Chondrocyte (in vitro differentiated cells): Measurements from ENCODE around the gene CD300LD. TPM values are rescaled to one million over a fixed set of nuclear protein-coding genes. Genes with fewer than 3 reads are reported as not detected.
"Not testable (repeated sequence)": the region's sequence is repeated elsewhere in the genome, so short reads cannot be mapped to it uniquely, and the experiment has no call there.

Experiments
- DNase-seq: peaks from one replicate; pipeline ENCODE4 v3.0.0; 2021; ENCODE audit warnings: mixed read lengths, low spot score
- H3K27ac Mint-ChIP-seq: one replicate; pipeline ENCODE4 v1.8.0; 2021; ENCODE audit warnings: mild to moderate bottlenecking, moderate library complexity, mixed read lengths; ENCODE audit not compliant: unreplicated experiment
- H3K27me3 Mint-ChIP-seq: 2 replicates; pipeline ENCODE4 v1.8.0; 2021; ENCODE audit warnings: low read depth, mixed read lengths
- H3K36me3 Mint-ChIP-seq: 2 replicates; pipeline ENCODE4 v1.8.0; 2021; ENCODE audit warnings: low read depth, mixed read lengths
- H3K4me1 Mint-ChIP-seq: 2 replicates; pipeline ENCODE4 v1.8.0; 2021; ENCODE audit warnings: low read depth, mild to moderate bottlenecking, mixed read lengths
- H3K4me3 Mint-ChIP-seq: one replicate; pipeline ENCODE4 v1.8.0; 2021; ENCODE audit warnings: mild to moderate bottlenecking, moderate library complexity, mixed read lengths; ENCODE audit not compliant: unreplicated experiment
- H3K9me3 Mint-ChIP-seq: 2 replicates; pipeline ENCODE4 v1.8.0; 2021; ENCODE audit warnings: low read depth, mixed read lengths
- CTCF ChIP-seq: fragments of 200-600 bp; sonication (generic); IDR thresholded peaks from 2 replicates; pipeline ENCODE4 v1.5.0; 2021; ENCODE audit warnings: antibody characterized with exemption, mild to moderate bottlenecking, moderate library complexity
- total RNA-seq: library from RNA; stranded (reverse); gene quantifications from 3 replicates; pipeline ENCODE4 v1.2.1, GENCODE V29; 2021

Gene CD300LD
- total RNA-seq, 1 donor from 2014 or later = not detected

GRCh38 chr17:74637265-74637664, 45.2 kb upstream of the CD300LD start:
- no peak for TF ChIP-seq CTCF
- Mint-ChIP-seq H3K27ac (no peak overlapping the region), H3K4me3 (no peak overlapping the region)

GRCh38 chr17:74636541-74637085, 44.5 kb upstream of the CD300LD start:
- not testable (repeated sequence) for H3K36me3 Mint-ChIP-seq, H3K4me3 Mint-ChIP-seq, H3K9me3 Mint-ChIP-seq, DNase-seq, H3K4me1 Mint-ChIP-seq, H3K27ac Mint-ChIP-seq
- peaks cover 41% of the 10 kb centered on the region for H3K27me3 Mint-ChIP-seq

More at GRCh38 chr17:74637265-74637664, 45.2 kb upstream of the CD300LD start:
- no peak for DNase-seq
- H3K36me3 Mint-ChIP-seq = no peaks in the 10 kb centered on the region
- H3K9me3 Mint-ChIP-seq = no peaks in the 10 kb centered on the region
- H3K27me3 Mint-ChIP-seq = peaks cover 43% of the 10 kb centered on the region
- no peaks in the 10 kb centered on the region for H3K4me1 Mint-ChIP-seq

- Mint-ChIP-seq H3K9me3 (no peaks in the 10 kb centered on the region), H3K27ac (no peak overlapping the region), H3K4me1 (no peaks in the 10 kb centered on the region), H3K27me3 (peaks cover 38% of the 10 kb centered on the region), H3K36me3 (no peaks in the 10 kb centered on the region), H3K4me3 (no peak overlapping the region)
- no peak for TF ChIP-seq CTCF
- no peak for DNase-seq
Measured at GRCh38 chr17:74635418-74635817, 43.3 kb upstream of the CD300LD start.

GRCh38 chr17:74633326-74633725, 41.2 kb upstream of the CD300LD start:
- TF ChIP-seq CTCF = no peak
- no peak for DNase-seq
- Mint-ChIP-seq H3K4me1 (no peaks in the 10 kb centered on the region), H3K36me3 (no peaks in the 10 kb centered on the region), H3K4me3 (no peak overlapping the region), H3K27ac (no peak overlapping the region), H3K9me3 (peaks cover 2% of the 10 kb centered on the region), H3K27me3 (peaks cover 28% of the 10 kb centered on the region)

- no peak overlapping the region for H3K4me3 Mint-ChIP-seq
Measured at GRCh38 chr17:74632617-74633016, 40.5 kb upstream of the CD300LD start.

More at GRCh38 chr17:74632617-74633016, 40.5 kb upstream of the CD300LD start:
- H3K36me3 Mint-ChIP-seq = no peaks in the 10 kb centered on the region
- no peak overlapping the region for H3K27ac Mint-ChIP-seq
- no peak for DNase-seq
- H3K9me3 Mint-ChIP-seq = peaks cover 2% of the 10 kb centered on the region
- H3K4me1 Mint-ChIP-seq = no peaks in the 10 kb centered on the region
- H3K27me3 Mint-ChIP-seq = peaks cover 28% of the 10 kb centered on the region
- no peak for TF ChIP-seq CTCF
